ENCODE data around the gene FIBCD1. TPM values are rescaled to one million over a fixed set of nuclear protein-coding genes. Genes with fewer than 3 reads are reported as not detected.

Gene FIBCD1
- total and polyA plus RNA-seq, 7 donors, result 0.01 TPM; not detected in 6

GRCh38 chr9:130897848-130898551 lies 41.0 kb downstream of the FIBCD1 start:
- intact Hi-C loops (cut with DNase I), result no loop called here
- H3K4me1 ChIP-seq, result no peaks in the 10 kb centered on the region
- H3K27me3 ChIP-seq (ENCODE audit: insufficient read depth in 3 of 3, low read length in 2 of 3), result peaks cover 0 to 45% (median 14%) of the 10 kb centered on the region in 3 donors
- H3K4me3 ChIP-seq, result no peak overlapping the region
- no peak overlapping the region for H3K27ac ChIP-seq
- no peak for ATAC-seq
- DNase-seq, result peak in 1 of 2 donors; percentile 24
- TF ChIP-seq CTCF (IDR thresholded peaks at IDR 0.05), result no peak
- WGBS, 3 donors, result 52 to 60% (median 53%) methylated on average over 27 to 29 of the region's 29 CpGs
- peaks cover 0 to 8% of the 10 kb centered on the region in 2 donors for H3K36me3 ChIP-seq (ENCODE audit: insufficient read depth in 1 of 2, low read depth in 1 of 2)
- no peaks in the 10 kb centered on the region for H3K9me3 ChIP-seq

- Histone ChIP-seq H3K9me3 (no peaks in the 10 kb centered on the region), H3K27ac (no peak overlapping the region), H3K4me3 (no peak overlapping the region), H3K36me3 (ENCODE audit: insufficient read depth in 1 of 2, low read depth in 1 of 2) (peaks cover 0 to 15% of the 10 kb centered on the region in 2 donors), H3K4me1 (no peaks in the 10 kb centered on the region), H3K27me3 (ENCODE audit: insufficient read depth in 3 of 3, low read length in 2 of 3) (peaks cover 0 to 39% (median 14%) of the 10 kb centered on the region in 3 donors)
- no peak for TF ChIP-seq CTCF (IDR thresholded peaks at IDR 0.05)
- no peak for ATAC-seq
- no peak for DNase-seq
- 75 to 77% (median 77%) methylated on average over 16 of the region's 16 CpGs for WGBS, 3 donors
- intact Hi-C loops (cut with DNase I), result no loop called here
These were observed 41.8 kb downstream of the FIBCD1 start for GRCh38 chr9:130897105-130897751.

GRCh38 chr9:130896233-130897014 lies 42.6 kb downstream of the FIBCD1 start, which contains the start of gene QRFP:
Gene QRFP, minus strand, starts transcription at chr9:130896812. Its CDS starts 2,974 bp downstream, at chr9:130893838.
- DNase-seq, result no peak
- TF ChIP-seq CTCF (IDR thresholded peaks at IDR 0.05), result no peak
- intact Hi-C loops (cut with DNase I), result no loop called here
- no peak within 1 kb of the TSS for H3K27ac ChIP-seq
- H3K4me3 ChIP-seq, result no peak within 1 kb of the TSS
- H3K27me3 ChIP-seq (ENCODE audit: insufficient read depth in 3 of 3, low read length in 2 of 3), result peaks cover 0 to 31% (median 12%) of the 10 kb centered on the region in 3 donors
- WGBS, 3 donors, result 62 to 72% (median 69%) methylated on average over 27 of the region's 27 CpGs
- no peak for ATAC-seq
- peaks cover 0 to 19% of the 10 kb centered on the region in 2 donors for H3K36me3 ChIP-seq (ENCODE audit: insufficient read depth in 1 of 2, low read depth in 1 of 2)
- no peaks in the 10 kb centered on the region for H3K9me3 ChIP-seq
- no peaks in the 10 kb centered on the region for H3K4me1 ChIP-seq

- no peak overlapping the region for H3K27ac ChIP-seq
- no peaks in the 10 kb centered on the region for H3K4me1 ChIP-seq
- H3K36me3 ChIP-seq (ENCODE audit: insufficient read depth in 1 of 2, low read depth in 1 of 2), result peaks cover 0 to 20% of the 10 kb centered on the region in 2 donors
- no peak for TF ChIP-seq CTCF (IDR thresholded peaks at IDR 0.05)
- DNase-seq, result no peak
- WGBS, 3 donors, result 37 to 43% (median 40%) methylated on average over 21 to 24 of the region's 24 CpGs
- intact Hi-C loops (cut with DNase I), result no loop called here
- H3K9me3 ChIP-seq, result no peaks in the 10 kb centered on the region
- H3K27me3 ChIP-seq (ENCODE audit: insufficient read depth in 3 of 3, low read length in 2 of 3), result peaks cover 0 to 24% (median 12%) of the 10 kb centered on the region in 3 donors
- ATAC-seq, result peak; percentile 15 to 41 (median 24)
- H3K4me3 ChIP-seq, result no peak overlapping the region
These were observed 43.4 kb downstream of the FIBCD1 start for GRCh38 chr9:130895481-130896232.
